Sigmoid colon (tissue), 7 donors: ENCODE data around the gene HOXB5. TPM values are rescaled to one million over a fixed set of nuclear protein-coding genes. Genes with fewer than 3 reads are reported as not detected.

Experiments
- DNase-seq: peaks from one replicate; pipeline ENCODE4 v3.0.0-alpha.2; 2019
- H3K27ac ChIP-seq, 4 donors: fragments of 200-600 bp; sonication (generic); one replicate each; pipeline ENCODE4 v1.5.1; 2016 to 2019; ENCODE audit warnings: mild to moderate bottlenecking in 1 of 4
- H3K27me3 ChIP-seq, 3 donors: fragments of 200-600 bp; sonication (generic); one replicate each; pipeline ENCODE4 v1.5.1; 2019; ENCODE audit warnings: mild to moderate bottlenecking in 1 of 3
- H3K36me3 ChIP-seq, 4 donors: fragments of 200-600 bp; sonication (generic); one replicate each; pipeline ENCODE4 v1.5.1; 2016 to 2019
- H3K4me1 ChIP-seq, 4 donors: fragments of 200-600 bp; sonication (generic); one replicate each; pipeline ENCODE4 v1.5.1; 2017 to 2019
- H3K4me3 ChIP-seq, 4 donors: fragments of 200-600 bp; sonication (generic); one replicate each; pipeline ENCODE4 v1.5.1; 2017 to 2019; ENCODE audit warnings: mild to moderate bottlenecking in 2 of 4, moderate library complexity in 1 of 4
- H3K9me3 ChIP-seq, 4 donors: fragments of 200-600 bp in 3 of 4; sonication (generic) in 3 of 4; one replicate each; pipeline versions ENCODE4 v1.5.1 to v1.6.1; 2013 to 2019
- CTCF ChIP-seq, 4 experiments: fragments of 450-650 bp in 3 of 4; fragments of 200-600 bp in 1 of 4; IDR thresholded peaks; one replicate each; pipeline ENCODE4 v1.5.1; 2016 to 2019; ENCODE audit warnings: antibody characterized with exemption in 4 of 4, mild to moderate bottlenecking in 3 of 4, moderate library complexity in 2 of 4
- EP300 ChIP-seq, 4 donors: sonication (generic); formaldehyde crosslinking; IDR thresholded peaks; one replicate each; pipeline ENCODE4 v1.6.1; 2017; ENCODE audit warnings: antibody characterized with exemption in 4 of 4
- POLR2A ChIP-seq, 2 donors: fragments of 450-650 bp; IDR thresholded peaks; one replicate each; pipeline ENCODE4 v1.6.1; 2016; ENCODE audit warnings: antibody characterized with exemption in 2 of 2, mild to moderate bottlenecking in 2 of 2, moderate library complexity in 2 of 2
- POLR2AphosphoS5 ChIP-seq, 4 donors: sonication (generic); formaldehyde crosslinking; IDR thresholded peaks; one replicate each; pipeline ENCODE4 v1.6.1; 2017; ENCODE audit warnings: antibody characterized with exemption in 4 of 4
- WGBS, 2 donors: extraction: QIAGEN DNeasy Blood & Tissue Kit; methylation state at CpG; one replicate each; pipeline ENCODE4 v1.1.7; 2013; 5-methylcytosine and 5-hydroxymethylcytosine counted together
- intact Hi-C: fragments of 100-400 bp; cut with DNase I; formaldehyde crosslinking; loops from one replicate; pipeline ENCODE4 v1.15.1; 2023
- polyA plus RNA-seq, 3 donors: library from polyadenylated mRNA; stranded (reverse); fragments of 200-250 nt; gene quantifications; one replicate each; pipeline ENCODE4 v1.2.3, GENCODE V29; 2013
- total RNA-seq, 4 donors: library from RNA; depleted of rRNA; stranded (reverse); fragments of >200 nt; gene quantifications; one replicate each; pipeline ENCODE4 v1.1.0, GENCODE V29; 2016
- donor health status: healthy with polysubstance abuse.
- donor health status: Bipolar disorder and iron deficiency.
- donor health status: healthy.

Gene HOXB5
- total and polyA plus RNA-seq, 7 donors, result 1.5 to 13.9 (median 2.5) TPM

- Histone ChIP-seq H3K9me3 (no peaks in the 10 kb centered on the region), H3K4me3 (no peak overlapping the region), H3K27ac (no peak overlapping the region), H3K4me1 (peaks cover 0 to 46% (median 40%) of the 10 kb centered on the region in 4 donors), H3K27me3 (peaks cover 83 to 100% (median 96%) of the 10 kb centered on the region in 3 donors), H3K36me3 (no peaks in the 10 kb centered on the region)
- intact Hi-C loops, result loop anchor here (5.0 to 10.0 kb wide), 4 partner anchors 100 to 592 kb away; partner anchors contain the start of gene IGF2BP1
- TF ChIP-seq POLR2AphosphoS5 (IDR thresholded peaks at IDR 0.05) (peak in 2 of 4 donors; percentile 16 to 41), POLR2A (IDR thresholded peaks at IDR 0.05) (no peak), CTCF (IDR thresholded peaks at IDR 0.05) (no peak), EP300 (IDR thresholded peaks at IDR 0.05) (no peak)
- DNase-seq, result no peak
- WGBS, 2 donors, result 16 to 44% methylated on average over 15 of the region's 15 CpGs
These were observed 23.3 kb upstream of the HOXB5 start for GRCh38 chr17:48616717-48617470.

GRCh38 chr17:48615963-48616716, 22.6 kb upstream of the HOXB5 start:
- DNase-seq, result no peak
- Histone ChIP-seq H3K4me1 (peaks cover 0 to 54% (median 47%) of the 10 kb centered on the region in 4 donors), H3K36me3 (no peaks in the 10 kb centered on the region), H3K27ac (no peak overlapping the region), H3K4me3 (no peak overlapping the region), H3K27me3 (peaks cover 83 to 100% (median 96%) of the 10 kb centered on the region in 3 donors), H3K9me3 (no peaks in the 10 kb centered on the region)
- no peak for TF ChIP-seq POLR2A (IDR thresholded peaks at IDR 0.05)
- TF ChIP-seq EP300 (IDR thresholded peaks at IDR 0.05), result no peak
- TF ChIP-seq POLR2AphosphoS5 (IDR thresholded peaks at IDR 0.05), result no peak
- no peak for TF ChIP-seq CTCF (IDR thresholded peaks at IDR 0.05)
- WGBS, 2 donors, result 19 to 39% methylated on average over 17 of the region's 17 CpGs
- intact Hi-C loops, result loop anchor here (5.0 to 10.0 kb wide), 4 partner anchors 101 to 591 kb away; partner anchors contain the start of gene IGF2BP1

GRCh38 chr17:48615047-48615962, 21.7 kb upstream of the HOXB5 start, which contains the start of gene HOXB8:
Gene HOXB8, minus strand, starts transcription at chr17:48615292. Its CDS starts 588 bp downstream, at chr17:48614704.
- Histone ChIP-seq H3K27me3 (peaks cover 77 to 100% (median 88%) of the 10 kb centered on the region in 3 donors), H3K9me3 (no peaks in the 10 kb centered on the region), H3K27ac (no peak within 1 kb of the TSS), H3K36me3 (no peaks in the 10 kb centered on the region), H3K4me3 (peak within 1 kb of the TSS in 3 of 4 donors; percentile 7 to 59 (median 41)), H3K4me1 (peaks cover 0 to 62% (median 52%) of the 10 kb centered on the region in 4 donors)
- no peak for TF ChIP-seq POLR2A (IDR thresholded peaks at IDR 0.05)
- TF ChIP-seq POLR2AphosphoS5 (IDR thresholded peaks at IDR 0.05), result peak in 3 of 4 donors; percentile 11 to 48 (median 41)
- DNase-seq, result no peak
- WGBS, 2 donors, result 6 to 11% methylated on average over 41 of the region's 41 CpGs
- intact Hi-C loops, result loop anchor here (5.0 to 10.0 kb wide), 4 partner anchors 102 to 591 kb away; partner anchors contain the start of gene IGF2BP1

GRCh38 chr17:48613862-48614694, 20.5 kb upstream of the HOXB5 start:
- Histone ChIP-seq H3K4me3 (peak overlapping the region in 3 of 4 donors; percentile 7 to 59 (median 41)), H3K9me3 (no peaks in the 10 kb centered on the region), H3K27me3 (peaks cover 66 to 99% (median 76%) of the 10 kb centered on the region in 3 donors), H3K36me3 (no peaks in the 10 kb centered on the region), H3K27ac (peak overlapping the region in 1 of 4 donors; percentile 81), H3K4me1 (peaks cover 0 to 68% (median 56%) of the 10 kb centered on the region in 4 donors)
- intact Hi-C loops, result loop anchor here (10.0 kb wide), 2 partner anchors 381 to 589 kb away; partner anchors contain the start of gene IGF2BP1
- TF ChIP-seq POLR2AphosphoS5 (IDR thresholded peaks at IDR 0.05) (peak in 1 of 4 donors; percentile 49), EP300 (IDR thresholded peaks at IDR 0.05) (no peak), POLR2A (IDR thresholded peaks at IDR 0.05) (no peak)
- 12 to 14% methylated on average over 55 of the region's 55 CpGs for WGBS, 2 donors
- no peak for DNase-seq
